IMR-90 (cell line): ENCODE measurements around the gene FN1. TPM values are rescaled to one million over a fixed set of nuclear protein-coding genes. Genes with fewer than 3 reads are reported as not detected.

Experiments
- ATAC-seq: fragments of 200-7000 bp; cut with Tn5 transposase; 2 replicates; pipeline ENCODE4 v1.9.1; 2020; ENCODE audit warnings: low read depth, mild to moderate bottlenecking, moderate library complexity
- BruUV-seq: library from RNA; stranded (reverse); fragments of 400-500 nt; replicated peaks from 2 replicates; lab custom pipeline; 2021; lab: Mats Ljungman, UMichigan
- CTCF ChIA-PET: fragments of 300-600 bp; formaldehyde crosslinking; extraction: SDS; loops from one replicate; lab custom pipeline; 2021; ENCODE audit warnings: antibody characterized with exemption; lab: Yijun Ruan, JAX
- POLR2A ChIA-PET: fragments of 300-600 bp; sonication (Branson Sonifier 250); formaldehyde crosslinking; loops from one replicate; lab custom pipeline; 2022; ENCODE audit warnings: antibody characterized with exemption; ENCODE audit not compliant: unreplicated experiment; lab: Charles Lee
- DNase-seq: peaks from one replicate; pipeline ENCODE4 v3.0.0; 2013
- H2AFZ ChIP-seq: replicated peaks from 2 replicates; pipeline ENCODE3; 2013; ENCODE audit warnings: low read length, mild to moderate bottlenecking; ENCODE audit not compliant: poor library complexity
- H2AK5ac ChIP-seq: 2 replicates; pipeline ENCODE4 v1.6.1; 2013; ENCODE audit warnings: low read depth, low read length, inconsistent platforms
- H2AK9ac ChIP-seq: replicated peaks from 2 replicates; pipeline ENCODE3; 2013; ENCODE audit warnings: mild to moderate bottlenecking, low read depth, low read length, moderate library complexity; ENCODE audit not compliant: poor library complexity
- H2BK120ac ChIP-seq: 2 replicates; pipeline ENCODE4 v1.6.1; 2013; ENCODE audit warnings: low read depth, low read length, inconsistent platforms
- H2BK15ac ChIP-seq: 3 replicates; pipeline ENCODE4 v1.6.1; 2013; ENCODE audit warnings: low read depth, low read length, inconsistent platforms
- H2BK20ac ChIP-seq: 2 replicates; pipeline ENCODE4 v1.6.1; 2013; ENCODE audit warnings: low read depth, mild to moderate bottlenecking, inconsistent platforms, low read length, moderate library complexity
- H2BK5ac ChIP-seq: 2 replicates; pipeline ENCODE4 v1.6.1; 2013; ENCODE audit warnings: mild to moderate bottlenecking, low read depth, low read length, inconsistent platforms; ENCODE audit not compliant: poor library complexity, severe bottlenecking
- H3K14ac ChIP-seq: replicated peaks from 2 replicates; pipeline ENCODE4 v1.6.1; 2013; ENCODE audit warnings: low read depth, low read length, inconsistent platforms
- H3K18ac ChIP-seq: 2 replicates; pipeline ENCODE4 v1.6.1; 2013; ENCODE audit warnings: low read depth, low read length, control low read depth
- H3K23ac ChIP-seq: 2 replicates; pipeline ENCODE4 v1.6.1; 2013; ENCODE audit warnings: low read depth, low read length, inconsistent platforms
- H3K27ac ChIP-seq: 2 replicates; pipeline ENCODE4 v1.5.1; 2013; ENCODE audit warnings: mild to moderate bottlenecking, control low read depth, low read length; ENCODE audit not compliant: insufficient read depth
- H3K27me3 ChIP-seq: 2 replicates; pipeline ENCODE4 v1.6.1; 2013; ENCODE audit warnings: low read length; ENCODE audit not compliant: control insufficient read depth, insufficient read depth
- H3K36me3 ChIP-seq: 2 replicates; pipeline ENCODE4 v1.6.1; 2013; ENCODE audit warnings: low read length, mixed read lengths; ENCODE audit not compliant: control insufficient read depth, insufficient read depth
- H3K4ac ChIP-seq: 2 replicates; pipeline ENCODE4 v1.6.1; 2013; ENCODE audit warnings: low read depth, low read length, inconsistent platforms
- H3K4me1 ChIP-seq: 2 replicates; pipeline ENCODE4 v1.6.1; 2013; ENCODE audit warnings: low read length, mixed read lengths; ENCODE audit not compliant: control insufficient read depth, insufficient read depth
- H3K4me2 ChIP-seq: 2 replicates; pipeline ENCODE4 v1.6.1; 2013; ENCODE audit warnings: low read depth, mild to moderate bottlenecking, control low read depth, low read length, moderate library complexity
- H3K4me3 ChIP-seq: 2 replicates; pipeline ENCODE4 v1.5.1; 2013; ENCODE audit warnings: low read depth, mild to moderate bottlenecking, control low read depth, low read length, moderate library complexity; ENCODE audit not compliant: insufficient read depth
- H3K56ac ChIP-seq: 2 replicates; pipeline ENCODE4 v1.6.1; 2013; ENCODE audit warnings: low read length, inconsistent platforms; ENCODE audit not compliant: insufficient read depth; ENCODE audit errors: extremely low read depth
- H3K79me1 ChIP-seq, 2 experiments: 2 replicates each; pipeline ENCODE4 v1.6.1; 2013; ENCODE audit warnings: low read length in 2 of 2, inconsistent platforms in 1 of 2, low read depth in 1 of 2
- H3K9ac ChIP-seq: 2 replicates; pipeline ENCODE4 v1.6.1; 2013; ENCODE audit warnings: low read depth, low read length, control low read depth
- H3K9me1 ChIP-seq: 2 replicates; pipeline ENCODE4 v1.6.1; 2013; ENCODE audit warnings: low read length, inconsistent platforms; ENCODE audit not compliant: insufficient read depth
- H3K9me3 ChIP-seq: 2 replicates; pipeline ENCODE4 v1.6.1; 2013; ENCODE audit warnings: low read length; ENCODE audit not compliant: control insufficient read depth, insufficient read depth
- H4K20me1 ChIP-seq: 2 replicates; pipeline ENCODE4 v1.6.1; 2013; ENCODE audit warnings: low read length, inconsistent platforms; ENCODE audit not compliant: insufficient read depth
- H4K5ac ChIP-seq: 2 replicates; pipeline ENCODE4 v1.6.1; 2013; ENCODE audit warnings: mild to moderate bottlenecking, low read depth, low read length, control low read depth
- H4K8ac ChIP-seq, 2 experiments: 2 replicates each; pipeline ENCODE4 v1.6.1; 2013; ENCODE audit warnings: low read depth in 2 of 2, low read length in 2 of 2, control low read depth in 1 of 2, inconsistent platforms in 1 of 2
- H4K91ac ChIP-seq: 2 replicates; pipeline ENCODE4 v1.6.1; 2013; ENCODE audit warnings: low read depth, low read length, inconsistent platforms; ENCODE audit not compliant: insufficient read depth
- CHD1 ChIP-seq: IDR thresholded peaks from 2 replicates; pipeline ENCODE4 v1.6.1; 2012; ENCODE audit warnings: low read depth, low read length, improper control_type of control experiment
- FOS ChIP-seq: fragments of 150-350 bp; IDR thresholded peaks from 2 replicates; pipeline ENCODE4 v1.6.1; 2016; ENCODE audit warnings: low read depth, low read length
- MAFK ChIP-seq: IDR thresholded peaks from 2 replicates; pipeline ENCODE4 v1.6.1; 2012; ENCODE audit warnings: low read depth, low read length, improper control_type of control experiment
- MAZ ChIP-seq: IDR thresholded peaks from 2 replicates; pipeline ENCODE4 v1.6.1; 2012; ENCODE audit warnings: low read depth, mild to moderate bottlenecking, low read length, improper control_type of control experiment, moderate library complexity, borderline replicate concordance
- MXI1 ChIP-seq: IDR thresholded peaks from 2 replicates; pipeline ENCODE4 v1.6.1; 2012; ENCODE audit warnings: low read depth, mild to moderate bottlenecking, low read length, moderate library complexity, borderline replicate concordance
- POLR2A ChIP-seq: IDR thresholded peaks from 2 replicates; pipeline ENCODE4 v1.6.1; 2012; ENCODE audit warnings: mild to moderate bottlenecking, low read depth, low read length
- WGBS, 2 experiments: methylation state at CpG; one replicate each; pipeline versions ENCODE4 v1.1.5 to v1.1.7; 2013; ENCODE audit warnings: missing lambda C conversion rate in 2 of 2; ENCODE audit not compliant: insufficient read length in 1 of 2; ENCODE audit errors: extremely low coverage in 2 of 2; 5-methylcytosine and 5-hydroxymethylcytosine counted together
- dilution Hi-C: fragments of 300-500 bp; cut with HindIII; formaldehyde crosslinking; loops from one replicate; pipeline ENCODE4 v1.14.3; 2018; ENCODE audit warnings: low sequenced_read_pairs; ENCODE audit not compliant: unreplicated experiment
- in situ Hi-C: fragments of 300-500 bp; cut with MboI; formaldehyde crosslinking; loops from 3 replicates; pipeline ENCODE4 v1.14.3; 2019; ENCODE audit warnings: low sequenced_read_pairs, inconsistent platforms, mixed read lengths
- intact Hi-C: fragments of 100-400 bp; cut with micrococcal nuclease; formaldehyde crosslinking; loops from 2 replicates; pipeline ENCODE4 v1.10.0; 2022
- polyA plus RNA-seq, 3 experiments: library from polyadenylated mRNA; depleted of rRNA; stranded (reverse); fragments of >200 nt; gene quantifications; 2 replicates each; pipeline ENCODE4 v1.2.3, GENCODE V29; 2012; ENCODE audit warnings: low replicate concordance in 1 of 3
- total RNA-seq: library from RNA; depleted of rRNA; stranded (reverse); fragments of >200 nt; gene quantifications from 2 replicates; pipeline ENCODE4 v1.2.3, GENCODE V29; 2012

FN1 gene
- total and polyA plus RNA-seq, 2 of the 4 experiments (the other 2 are of a cell fraction): 8,243 to 13,004 TPM

DNA sequence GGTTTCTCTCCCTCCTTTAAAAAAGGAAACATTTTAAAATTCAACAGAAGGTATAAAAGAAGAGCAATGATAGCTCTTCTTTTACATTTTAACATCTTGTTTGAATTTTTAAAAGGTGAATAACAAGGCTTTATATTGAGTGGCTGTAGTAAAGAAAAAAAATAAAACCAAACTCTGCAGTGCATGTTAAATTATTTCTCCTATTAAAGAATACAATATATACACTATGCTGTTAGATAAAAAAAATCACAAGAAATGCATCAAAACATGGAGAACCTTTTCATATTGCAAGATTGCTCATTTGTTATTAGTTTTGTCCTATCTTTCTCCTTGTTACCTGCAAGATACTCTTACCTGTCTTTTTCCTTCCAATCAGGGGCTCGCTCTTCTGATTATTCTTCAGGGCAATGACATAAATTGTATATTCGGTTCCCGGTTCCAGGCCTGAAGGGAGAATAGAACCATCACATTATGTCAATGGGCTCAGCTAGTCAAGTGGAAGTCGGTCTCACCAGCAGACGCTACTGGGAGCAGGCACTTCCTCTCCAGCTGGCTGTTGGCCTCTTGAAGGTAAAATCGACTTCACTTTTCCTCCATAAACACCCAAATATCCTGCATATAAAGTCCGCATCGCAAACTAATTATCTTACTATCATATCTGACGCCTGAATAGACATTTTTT, 62.8 kb downstream of the FN1 start:
- Histone ChIP-seq H3K18ac (no peak overlapping the region), H2AFZ (no peak overlapping the region), H3K27ac (no peak overlapping the region), H3K4ac (no peak overlapping the region), H3K4me3 (no peak overlapping the region), H2AK9ac (no peak overlapping the region), H4K5ac (no peak overlapping the region), H3K4me2 (no peak overlapping the region), H3K9ac (no peak overlapping the region), H3K27me3 (no peaks in the 10 kb centered on the region), H4K91ac (no peak overlapping the region), H3K36me3 (peaks cover 72% of the 10 kb centered on the region), H3K4me1 (peaks cover 7% of the 10 kb centered on the region), H3K56ac (no peak overlapping the region), H3K14ac (no peak overlapping the region), H3K9me3 (no peaks in the 10 kb centered on the region), H2BK15ac (no peak overlapping the region), H2BK120ac (no peak overlapping the region), H2AK5ac (no peak overlapping the region), H3K9me1 (peaks cover 12% of the 10 kb centered on the region), H3K23ac (no peak overlapping the region), H2BK20ac (no peak overlapping the region), H3K79me1 (peaks cover 23 to 39% of the 10 kb centered on the region in 2 experiments), H4K8ac (no peak overlapping the region), H4K20me1 (peaks cover 33% of the 10 kb centered on the region), H2BK5ac (no peak overlapping the region)
- ATAC-seq (no peak), DNase-seq (no peak)
- POLR2A ChIA-PET: no interaction called here
- CTCF ChIA-PET: no interaction called here
- no TSS peak for BruUV-seq
- in situ Hi-C loops: no loop called here
- intact Hi-C loops: no loop called here
- dilution Hi-C loops: no loop called here
- WGBS, 2 experiments: 90% methylated on average over 2 of the region's 9 CpGs; no CpG with 5 or more reads in 1 of the 2 experiments
- TF ChIP-seq CHD1 (no peak), POLR2A (no peak), MXI1 (no peak), MAFK (no peak), FOS (no peak), MAZ (no peak)
